GM18517 (cell line): ENCODE measurements around the gene ZSCAN18.
"Not testable (repeated sequence)": the region's sequence is repeated elsewhere in the genome, so short reads cannot be mapped to it uniquely, and the experiment has no call there.

Experiments used
- ATAC-seq: cut with Tn5 transposase; IDR thresholded peaks from one replicate; pipeline ENCODE4 v1.9.1; 2021; ENCODE audit warnings: mild to moderate bottlenecking, moderate library complexity; ENCODE audit not compliant: unreplicated experiment

The ZSCAN18 gene

GRCh38 chr19:58097781-58098681, at the start of gene ZSCAN18:
Gene ZSCAN18 (minus strand): TSS chr19:58098231. CDS start chr19:58090267, 7,964 bp downstream.
- no peak for ATAC-seq

GRCh38 chr19:58147475-58147874, 49.4 kb upstream of the ZSCAN18 start:
- ATAC-seq, result not testable (repeated sequence)

GRCh38 chr19:58145849-58146248, 47.8 kb upstream of the ZSCAN18 start:
- ATAC-seq, result no peak

GRCh38 chr19:58134244-58134643, 36.2 kb upstream of the ZSCAN18 start:
- ATAC-seq, result no peak

- ATAC-seq, result no peak
Observed at GRCh38 chr19:58129284-58129683, 31.3 kb upstream of the ZSCAN18 start.

GRCh38 chr19:58128041-58128685, 30.1 kb upstream of the ZSCAN18 start:
- no peak for ATAC-seq

GRCh38 chr19:58123354-58123753, 25.3 kb upstream of the ZSCAN18 start:
- no peak for ATAC-seq

GRCh38 chr19:58118979-58119733, 21.1 kb upstream of the ZSCAN18 start:
- no peak for ATAC-seq

- no peak for ATAC-seq
Observed at GRCh38 chr19:58117841-58118575, 20.0 kb upstream of the ZSCAN18 start.

- ATAC-seq, result no peak
Observed at GRCh38 chr19:58108546-58108817, 10.5 kb upstream of the ZSCAN18 start.

- ATAC-seq, result no peak
Observed at GRCh38 chr19:58107778-58108545, 9.9 kb upstream of the ZSCAN18 start.

- no peak for ATAC-seq
Observed at GRCh38 chr19:58098682-58098998, 609 bp upstream of the ZSCAN18 start.

- ATAC-seq, result no peak
Observed at GRCh38 chr19:58097349-58097748, 682 bp downstream of the ZSCAN18 start.

- no peak for ATAC-seq
Observed at GRCh38 chr19:58096884-58097283, 1.1 kb downstream of the ZSCAN18 start.

GRCh38 chr19:58095328-58095727, 2.7 kb downstream of the ZSCAN18 start:
- ATAC-seq, result no peak

- ATAC-seq, result no peak
Observed at GRCh38 chr19:58093071-58093470, 5.0 kb downstream of the ZSCAN18 start.

- no peak for ATAC-seq
Observed at GRCh38 chr19:58091251-58091995, 6.6 kb downstream of the ZSCAN18 start.

GRCh38 chr19:58089846-58090245, 8.2 kb downstream of the ZSCAN18 start:
- no peak for ATAC-seq

- no peak for ATAC-seq
Observed at GRCh38 chr19:58088521-58089052, 9.4 kb downstream of the ZSCAN18 start.
